Superior temporal gyrus (tissue), 1 donor: ENCODE measurements around the gene TPBG.

ENCODE experiments used
- DNase-seq: peaks from one replicate; pipeline ENCODE4 v3.0.0-alpha.2; 2016; ENCODE audit errors: extremely low spot score

The TPBG gene, protein sequence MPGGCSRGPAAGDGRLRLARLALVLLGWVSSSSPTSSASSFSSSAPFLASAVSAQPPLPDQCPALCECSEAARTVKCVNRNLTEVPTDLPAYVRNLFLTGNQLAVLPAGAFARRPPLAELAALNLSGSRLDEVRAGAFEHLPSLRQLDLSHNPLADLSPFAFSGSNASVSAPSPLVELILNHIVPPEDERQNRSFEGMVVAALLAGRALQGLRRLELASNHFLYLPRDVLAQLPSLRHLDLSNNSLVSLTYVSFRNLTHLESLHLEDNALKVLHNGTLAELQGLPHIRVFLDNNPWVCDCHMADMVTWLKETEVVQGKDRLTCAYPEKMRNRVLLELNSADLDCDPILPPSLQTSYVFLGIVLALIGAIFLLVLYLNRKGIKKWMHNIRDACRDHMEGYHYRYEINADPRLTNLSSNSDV

DNA sequence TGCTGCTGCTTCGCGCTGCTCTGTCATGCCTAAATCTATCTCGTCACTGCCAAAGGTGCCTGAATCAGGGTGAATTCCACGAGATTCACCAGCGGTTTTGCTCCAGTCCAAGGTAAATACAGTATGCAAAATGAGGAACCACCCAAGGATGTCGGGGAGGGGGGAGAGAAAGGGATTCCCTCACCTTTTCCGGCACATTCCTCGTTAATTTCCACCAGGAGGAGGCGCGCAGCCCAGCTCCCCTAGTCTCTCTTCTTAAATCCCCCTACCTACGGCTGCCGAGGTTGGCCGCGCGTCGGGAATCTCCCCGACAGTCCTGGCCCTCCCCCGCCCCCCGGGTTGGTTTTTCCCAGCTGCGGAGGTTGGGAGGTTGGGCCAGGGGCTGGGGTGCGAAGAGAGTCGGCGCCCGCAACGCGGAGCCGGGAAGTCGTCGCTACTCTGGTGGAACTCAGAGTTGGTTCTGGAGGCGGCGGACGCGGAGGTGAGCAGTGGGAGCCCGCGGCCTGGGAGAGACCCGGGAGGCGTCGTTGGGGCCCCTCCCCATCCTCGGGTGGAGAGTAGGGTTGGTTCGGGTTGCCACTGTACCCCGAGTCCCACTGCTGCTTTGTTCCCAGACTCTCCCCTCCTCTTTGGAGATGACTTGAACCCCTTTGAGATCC lies at the start of gene TPBG:
TPBG (plus strand) TSS at position 390 of the 659 bp plus-strand sequence. CDS start 1,145 bp downstream, outside the sequence.
- DNase-seq: no peak

DNA sequence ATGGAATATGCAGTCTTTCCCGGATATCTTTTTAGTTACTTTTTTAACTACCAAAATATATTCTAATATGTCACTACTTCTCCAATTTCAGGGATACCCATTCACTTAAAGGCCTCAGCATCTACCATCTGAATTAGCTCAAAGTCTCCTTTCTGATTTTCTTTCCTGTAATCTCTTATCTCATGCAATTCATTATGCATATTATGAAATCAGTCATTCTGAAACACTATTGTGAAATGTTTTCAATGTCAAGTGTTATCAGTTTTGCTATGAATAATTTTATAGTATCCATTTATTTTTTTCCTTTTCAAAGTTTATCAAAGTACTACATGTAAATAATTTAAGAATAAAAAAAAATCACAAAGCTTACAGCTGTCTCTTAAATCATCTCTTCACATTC lies 41.2 kb upstream of the TPBG start:
- no peak for DNase-seq

DNA sequence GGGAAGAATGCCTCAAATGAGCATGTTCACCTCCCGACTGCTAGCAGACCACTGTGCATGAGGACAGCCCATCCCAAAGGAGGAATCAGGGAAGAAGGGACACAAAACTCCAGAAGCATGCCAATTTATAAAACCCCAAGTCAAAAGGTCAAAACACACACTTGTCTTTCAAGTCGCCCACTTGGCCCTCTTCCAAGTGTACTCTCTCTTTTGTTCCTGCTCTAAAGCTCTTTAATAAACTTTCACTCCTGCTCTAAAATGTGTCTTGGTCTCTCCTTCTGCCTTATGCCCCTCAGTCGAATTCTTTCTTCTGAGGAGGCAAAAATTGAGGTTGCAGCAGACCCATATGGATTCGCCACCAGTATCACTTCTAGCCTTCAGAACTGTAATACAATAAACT lies 33.9 kb upstream of the TPBG start:
- DNase-seq: no peak

DNA sequence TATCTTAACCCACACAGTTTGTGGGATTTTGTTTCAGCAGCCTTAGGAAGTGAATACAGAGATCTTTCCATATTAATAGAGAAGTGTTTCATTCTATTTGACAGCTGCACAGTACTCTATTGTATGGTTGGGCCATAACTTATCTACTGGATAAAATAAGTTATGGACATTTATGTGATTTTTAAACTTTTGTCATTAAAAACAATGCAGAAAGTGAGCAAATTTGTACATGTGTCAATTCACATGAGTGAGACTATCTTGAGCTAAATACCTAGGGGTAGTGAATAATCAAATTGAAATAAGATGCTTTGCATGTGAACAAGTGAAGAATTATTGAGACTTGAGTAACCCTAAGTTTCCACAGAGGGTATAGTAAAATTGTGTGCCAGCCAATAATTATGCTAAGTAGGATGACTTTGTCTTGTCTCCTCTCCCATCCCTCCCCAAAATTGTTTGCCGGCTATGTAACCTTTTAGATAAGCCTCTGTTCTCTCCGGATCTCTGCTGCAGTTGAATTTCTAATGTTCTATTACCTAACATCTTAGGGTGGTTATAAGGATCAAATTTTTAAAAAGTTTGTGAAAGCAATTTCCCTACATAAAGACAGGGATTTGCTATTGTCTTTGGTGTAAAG lies 33.3 kb upstream of the TPBG start:
- no peak for DNase-seq

DNA sequence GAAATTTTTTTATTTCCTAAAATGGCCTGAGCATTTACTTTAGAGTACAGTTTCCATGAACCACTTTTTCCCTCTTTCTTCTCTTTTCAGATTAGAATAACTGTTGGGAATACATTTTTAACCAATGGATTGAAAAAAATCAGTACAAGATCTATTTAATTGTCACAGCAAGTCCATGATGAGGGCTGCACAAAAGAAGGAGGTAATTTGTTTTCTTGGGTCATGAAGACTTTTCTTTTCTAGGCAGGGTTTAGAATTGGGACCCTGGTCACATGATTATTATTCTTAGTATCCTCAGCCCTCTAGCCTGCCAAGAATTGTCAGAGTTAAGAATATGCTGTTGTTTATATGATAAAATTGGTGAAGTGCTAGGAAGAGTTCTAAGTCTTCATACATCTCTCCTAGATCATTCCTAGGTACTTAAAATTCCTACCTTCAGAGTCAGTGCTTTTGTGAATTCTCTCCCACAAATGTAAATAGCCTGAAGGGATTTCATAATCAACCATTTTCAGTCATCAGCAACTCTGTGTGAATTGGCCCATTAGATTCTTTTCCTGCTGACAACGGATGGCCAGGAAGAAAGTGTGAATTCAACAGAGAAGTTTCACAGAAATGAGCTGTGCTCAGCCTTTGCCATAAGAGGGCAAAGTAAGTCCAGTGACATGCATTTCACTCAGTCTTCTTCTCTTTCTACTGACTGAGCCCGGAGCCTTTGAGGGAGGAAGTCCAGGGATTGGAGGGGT lies 32.4 kb upstream of the TPBG start:
- no peak for DNase-seq

DNA sequence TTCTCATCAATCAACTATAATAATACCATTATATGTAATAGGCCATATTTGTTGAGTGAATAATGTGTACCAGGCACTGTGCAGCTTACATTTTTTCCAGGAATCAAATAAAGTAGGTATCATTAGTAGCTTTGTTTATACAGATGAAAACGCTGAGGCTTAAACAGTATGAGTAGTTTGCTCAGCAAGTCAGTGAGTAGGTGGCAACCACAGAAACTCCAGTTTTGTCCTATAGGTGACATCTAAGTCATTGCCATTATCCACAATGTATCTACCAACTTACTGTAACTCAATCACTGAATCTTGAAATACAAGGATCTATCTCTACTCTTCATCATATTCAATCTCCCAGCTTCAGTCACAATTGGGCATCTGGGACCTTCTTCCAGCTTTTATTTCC lies 29.8 kb upstream of the TPBG start:
- no peak for DNase-seq

DNA sequence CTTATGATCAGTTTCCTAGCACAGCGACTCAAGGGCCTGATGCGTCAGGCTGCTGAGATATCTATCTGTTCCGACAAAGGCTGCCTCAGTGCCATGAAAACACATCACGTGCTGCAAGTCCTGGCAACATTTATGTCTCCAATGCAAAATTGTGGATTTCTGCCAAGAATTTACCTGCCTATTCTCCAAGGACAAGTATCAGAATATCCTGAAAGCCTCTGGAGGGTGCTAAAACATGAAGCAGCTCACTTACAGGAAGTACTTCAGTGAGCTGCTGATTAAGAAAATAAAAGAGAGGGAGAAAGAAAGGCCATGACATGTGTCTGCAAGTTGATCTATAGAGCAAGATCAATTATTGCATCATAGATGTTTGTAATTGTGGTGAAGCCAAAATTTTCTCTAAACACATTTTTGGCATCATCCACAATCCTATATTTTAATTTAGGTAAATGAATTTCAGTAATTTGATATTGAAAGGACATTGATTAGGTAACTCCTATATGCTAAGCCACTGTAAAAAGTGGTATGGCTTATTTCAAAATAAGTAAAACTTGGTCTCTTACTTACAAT lies 25.8 kb upstream of the TPBG start:
- DNase-seq: no peak

DNA sequence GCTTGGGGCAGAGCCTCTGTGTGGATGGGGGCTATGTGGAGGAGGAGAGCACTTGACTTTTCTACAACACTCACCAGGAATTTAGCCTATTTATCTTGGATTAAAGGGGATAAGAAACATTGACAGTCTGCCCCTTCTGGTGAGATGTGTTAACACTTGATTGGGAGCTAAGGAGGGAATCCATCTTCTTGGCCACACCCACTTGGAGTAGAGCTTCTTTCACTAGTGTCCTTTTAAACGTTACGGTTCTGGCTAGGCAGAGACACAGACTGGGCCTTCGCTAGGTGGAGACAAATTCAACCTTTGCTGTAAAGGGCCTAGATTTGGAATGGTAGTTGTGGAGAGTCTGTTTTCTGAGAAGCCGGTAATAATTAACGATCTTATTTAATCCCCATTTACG lies 15.5 kb upstream of the TPBG start:
- no peak for DNase-seq

DNA sequence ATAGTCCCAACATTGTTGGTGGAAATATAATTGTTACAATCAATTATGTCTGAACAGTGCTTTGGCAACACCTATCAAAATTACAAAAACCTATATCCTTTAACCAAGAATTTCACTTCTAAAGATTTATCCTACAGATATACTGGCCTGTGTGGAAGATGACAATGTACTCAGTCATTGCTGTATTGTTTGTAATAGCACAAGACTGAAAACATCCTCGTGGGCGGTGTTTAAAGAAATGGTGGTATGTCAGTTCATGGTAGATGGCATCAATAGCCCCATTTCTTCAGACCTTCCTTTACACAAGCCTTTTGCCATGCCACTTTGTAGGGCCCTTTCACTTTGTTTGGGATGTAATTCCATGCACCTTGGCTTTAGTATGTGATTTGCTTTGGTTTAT lies 9.8 kb upstream of the TPBG start:
- no peak for DNase-seq

DNA sequence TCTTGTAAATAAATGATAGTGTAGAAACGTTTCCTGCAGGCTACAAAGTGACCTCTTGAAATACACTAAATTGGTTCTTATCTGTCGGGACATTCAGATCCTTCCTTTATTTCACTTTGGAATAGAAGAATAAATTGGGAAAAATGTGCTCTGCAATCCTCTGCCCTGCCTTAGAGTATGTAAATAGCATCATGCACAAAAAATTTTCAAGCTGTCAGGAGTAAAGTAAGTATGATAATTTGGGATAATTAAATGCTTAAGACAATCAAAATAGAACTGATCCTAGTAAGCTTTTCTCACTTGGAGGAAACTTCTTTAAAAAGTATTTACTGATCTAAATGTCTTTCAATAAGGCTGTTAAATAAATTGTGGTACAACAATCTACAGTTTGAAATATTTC lies 3.1 kb upstream of the TPBG start:
- DNase-seq: no peak

DNA sequence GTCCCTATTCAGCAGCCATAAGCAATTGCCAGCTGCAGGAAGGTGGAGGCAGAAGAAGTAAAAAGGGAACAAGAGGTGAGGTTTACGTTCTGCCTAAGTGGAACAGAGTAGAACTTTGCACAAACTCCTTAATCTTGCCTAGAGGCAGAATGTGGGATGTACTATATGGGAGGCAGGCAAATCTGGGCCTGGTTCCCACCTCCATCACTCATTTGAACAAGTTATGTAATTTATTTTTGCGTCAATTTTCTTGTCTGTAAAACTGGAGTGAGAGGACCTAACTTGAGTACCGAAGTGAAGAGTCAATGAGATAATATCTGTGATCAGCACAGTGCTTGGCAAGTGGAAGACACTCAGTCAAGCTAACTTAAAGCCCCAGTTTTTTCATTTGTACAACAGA lies 2.0 kb upstream of the TPBG start:
- no peak for DNase-seq

DNA sequence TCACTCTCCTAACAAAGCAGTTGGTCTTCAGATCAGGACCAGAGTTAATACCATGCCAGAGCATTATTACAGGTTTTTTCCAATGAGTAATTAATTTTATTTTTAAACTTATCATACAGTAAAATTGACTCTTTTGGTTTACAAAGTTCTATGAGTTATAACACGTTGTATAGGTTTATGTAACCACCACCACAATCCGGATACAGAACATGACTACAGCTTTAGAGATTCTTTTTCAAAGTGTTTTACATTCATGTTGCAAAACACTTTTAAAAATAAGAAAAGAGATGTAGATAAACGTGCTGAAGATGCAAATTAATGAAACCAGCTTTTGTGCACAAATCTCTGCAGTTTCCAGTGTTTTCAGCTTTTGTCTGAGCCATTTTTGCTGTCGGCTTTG lies 1.5 kb upstream of the TPBG start:
- no peak for DNase-seq

DNA sequence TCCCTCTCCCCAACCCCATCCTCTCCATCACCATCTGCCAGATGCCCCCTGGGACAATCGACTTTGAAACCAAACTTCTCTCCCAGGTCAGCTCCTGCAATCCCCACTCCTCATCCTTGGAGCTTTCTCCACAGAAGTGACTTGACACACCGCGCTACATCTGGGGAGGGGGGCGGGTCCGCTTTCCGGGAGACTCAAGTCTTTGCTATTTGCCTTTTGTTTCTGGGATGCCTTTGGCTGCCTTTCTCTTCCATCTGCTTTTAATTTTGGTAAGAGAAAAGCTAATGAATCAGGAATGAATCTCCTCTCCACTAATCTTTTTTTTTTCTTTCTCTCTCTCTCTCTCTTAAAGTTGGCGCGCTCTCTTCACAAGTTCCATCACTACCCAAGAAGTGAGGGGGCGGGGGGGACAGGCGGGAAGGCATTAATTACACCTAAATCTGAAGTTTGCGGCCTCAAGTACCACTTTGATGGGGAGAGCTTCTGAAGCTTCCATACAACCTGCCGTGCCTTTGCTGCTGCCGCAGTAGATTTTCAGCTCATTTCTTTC lies 664 bp upstream of the TPBG start:
- no peak for DNase-seq

DNA sequence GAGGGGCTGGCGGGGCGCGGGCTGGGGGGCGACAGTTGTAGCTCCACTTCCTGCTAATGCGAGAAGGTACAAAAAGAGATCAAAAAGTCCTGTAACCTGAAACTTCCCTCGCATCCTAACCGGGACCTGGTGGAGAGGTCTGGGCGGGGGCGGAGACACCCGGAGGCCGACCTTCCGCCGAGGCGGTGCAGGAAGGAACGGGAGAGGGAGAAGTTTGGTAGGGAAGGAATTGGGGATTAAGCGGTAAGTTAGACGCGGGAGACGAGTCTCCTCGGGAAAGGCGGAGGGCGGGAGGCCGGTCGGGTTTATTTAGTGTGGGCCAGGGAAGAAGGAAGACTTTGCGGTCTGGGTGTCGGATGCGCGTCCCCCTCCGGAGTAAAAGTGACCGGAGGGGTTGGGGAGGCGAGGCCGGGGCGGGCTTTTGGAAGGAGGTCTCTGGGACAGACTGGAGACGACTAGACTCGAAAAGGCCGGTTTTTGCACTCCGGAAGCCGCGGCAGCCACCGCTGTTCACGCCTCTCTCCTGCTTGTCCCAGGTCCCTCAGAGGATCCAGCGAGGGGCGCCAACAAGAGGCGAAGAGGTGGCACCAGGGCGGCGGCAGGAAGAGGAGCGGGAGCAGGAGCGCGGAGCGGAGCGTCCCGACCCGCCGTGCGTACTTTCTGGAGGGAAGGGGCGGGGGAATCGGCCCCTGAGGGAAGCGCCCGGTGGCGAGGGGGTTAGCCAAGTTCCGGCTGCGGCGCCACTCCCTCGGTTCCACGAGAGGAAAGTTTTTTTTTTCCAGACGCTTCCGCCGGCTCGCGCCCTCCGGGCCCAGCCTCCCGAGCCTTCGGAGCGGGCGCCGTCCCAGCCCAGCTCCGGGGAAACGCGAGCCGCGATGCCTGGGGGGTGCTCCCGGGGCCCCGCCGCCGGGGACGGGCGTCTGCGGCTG lies 734 bp downstream of the TPBG start:
- DNase-seq: no peak

DNA sequence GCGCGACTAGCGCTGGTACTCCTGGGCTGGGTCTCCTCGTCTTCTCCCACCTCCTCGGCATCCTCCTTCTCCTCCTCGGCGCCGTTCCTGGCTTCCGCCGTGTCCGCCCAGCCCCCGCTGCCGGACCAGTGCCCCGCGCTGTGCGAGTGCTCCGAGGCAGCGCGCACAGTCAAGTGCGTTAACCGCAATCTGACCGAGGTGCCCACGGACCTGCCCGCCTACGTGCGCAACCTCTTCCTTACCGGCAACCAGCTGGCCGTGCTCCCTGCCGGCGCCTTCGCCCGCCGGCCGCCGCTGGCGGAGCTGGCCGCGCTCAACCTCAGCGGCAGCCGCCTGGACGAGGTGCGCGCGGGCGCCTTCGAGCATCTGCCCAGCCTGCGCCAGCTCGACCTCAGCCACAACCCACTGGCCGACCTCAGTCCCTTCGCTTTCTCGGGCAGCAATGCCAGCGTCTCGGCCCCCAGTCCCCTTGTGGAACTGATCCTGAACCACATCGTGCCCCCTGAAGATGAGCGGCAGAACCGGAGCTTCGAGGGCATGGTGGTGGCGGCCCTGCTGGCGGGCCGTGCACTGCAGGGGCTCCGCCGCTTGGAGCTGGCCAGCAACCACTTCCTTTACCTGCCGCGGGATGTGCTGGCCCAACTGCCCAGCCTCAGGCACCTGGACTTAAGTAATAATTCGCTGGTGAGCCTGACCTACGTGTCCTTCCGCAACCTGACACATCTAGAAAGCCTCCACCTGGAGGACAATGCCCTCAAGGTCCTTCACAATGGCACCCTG lies 1.6 kb downstream of the TPBG start:
- DNase-seq: no peak

DNA sequence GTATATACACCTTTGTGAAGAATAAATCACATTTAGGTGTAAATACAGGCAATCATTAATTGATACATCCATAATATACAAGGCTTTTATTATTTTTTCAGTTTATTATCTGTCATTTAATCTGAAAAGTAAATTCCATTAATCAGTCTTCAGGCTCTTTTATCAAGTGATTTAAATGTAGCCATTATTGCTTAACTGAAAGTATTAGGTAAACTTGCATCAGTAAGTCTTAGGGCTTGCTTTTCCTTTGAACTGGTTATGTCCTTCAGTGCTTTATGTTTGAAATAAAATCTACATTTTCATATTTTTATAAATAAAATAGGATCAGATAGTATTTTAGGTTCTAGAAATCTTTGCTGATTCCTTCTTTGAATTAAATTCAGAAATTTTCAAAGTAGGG lies 4.1 kb downstream of the TPBG start:
- no peak for DNase-seq

DNA sequence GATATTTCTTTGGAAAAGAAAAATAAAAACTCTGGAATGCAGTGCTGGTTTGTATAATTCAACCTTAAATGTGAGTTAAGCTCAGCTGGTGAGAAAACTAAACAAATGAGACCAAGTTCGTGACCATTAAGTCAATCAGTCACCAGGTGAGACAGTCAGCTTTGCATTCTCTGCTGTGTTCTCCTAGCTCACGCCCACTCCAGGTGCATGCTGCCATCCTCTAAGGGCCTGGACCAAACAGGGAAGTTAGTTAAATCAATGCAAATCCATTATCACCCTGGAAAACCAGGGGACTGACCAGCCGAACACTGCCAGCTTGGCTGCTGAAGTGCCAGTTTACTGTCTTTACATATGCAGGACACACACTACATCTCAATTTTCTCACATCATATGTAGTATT lies 7.2 kb downstream of the TPBG start:
- DNase-seq: no peak

DNA sequence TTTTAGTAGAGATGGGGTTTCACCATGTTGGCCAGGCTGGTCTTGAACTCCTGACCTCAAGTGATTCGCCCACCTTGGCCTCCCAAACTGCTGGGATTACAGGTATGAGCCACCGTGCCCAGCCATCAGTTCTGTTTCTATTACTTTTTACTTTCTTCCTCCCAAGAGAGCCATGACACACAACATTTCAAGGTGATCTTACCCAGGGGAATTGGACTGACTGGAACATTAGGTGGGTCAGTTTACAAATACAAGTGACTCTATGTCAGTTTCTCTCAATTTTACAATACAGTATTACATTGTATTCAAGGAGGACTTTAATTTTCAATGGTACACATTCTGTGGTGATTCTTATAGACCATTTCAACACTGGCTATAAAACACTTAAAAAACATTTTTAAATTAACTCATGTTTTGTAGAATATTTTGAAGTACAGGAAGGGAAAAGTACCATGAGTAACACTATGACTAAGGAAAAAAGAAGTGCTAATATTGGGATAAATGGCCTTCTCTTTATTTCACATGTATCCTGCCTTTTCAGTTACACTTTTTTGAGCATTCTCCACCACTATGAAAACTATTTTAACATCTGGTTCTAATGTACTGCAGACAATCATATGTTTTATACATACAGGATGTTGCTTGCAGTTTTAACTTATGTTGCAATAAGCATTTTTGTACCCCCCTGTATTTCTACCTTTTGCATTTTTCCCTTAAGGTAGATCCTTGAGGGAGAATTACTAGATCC lies 8.4 kb downstream of the TPBG start:
- DNase-seq: no peak

DNA sequence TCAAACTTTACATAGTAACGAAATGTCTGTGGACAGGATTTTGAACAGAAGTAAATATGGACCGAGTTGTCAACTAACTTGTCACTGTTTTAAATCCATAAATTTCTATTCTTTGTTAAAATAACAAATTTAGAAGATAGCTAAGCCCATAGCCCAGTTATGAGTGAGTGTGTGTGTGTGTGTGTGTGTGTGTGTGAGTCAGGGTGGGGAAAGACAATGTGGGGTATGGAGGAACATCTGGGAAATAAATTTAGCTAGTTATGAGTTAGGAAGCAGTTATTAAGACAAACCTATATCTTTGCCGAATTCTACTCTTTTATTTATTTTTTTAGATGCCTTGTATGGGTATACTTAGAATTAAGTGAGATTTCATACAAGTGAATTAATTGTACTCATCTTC lies 9.0 kb downstream of the TPBG start:
- DNase-seq: no peak
